H9 (cell line): Measurements from ENCODE around the gene GPC6. TPM values are rescaled to one million over a fixed set of nuclear protein-coding genes. Genes with fewer than 3 reads are reported as not detected.
A peak's percentile ranks its signal among the peaks of the same experiment; 100 is the strongest.

Source experiments
- DNase-seq: peaks from one replicate; pipeline ENCODE4 v3.0.0-alpha.2; 2017
- H2AFZ ChIP-seq: one replicate; pipeline ENCODE4 v1.6.1; 2013; ENCODE audit warnings: mild to moderate bottlenecking, low read length, control low read depth, moderate library complexity
- H2AK5ac ChIP-seq: 2 replicates; pipeline ENCODE4 v1.6.1; 2013; ENCODE audit warnings: low read length, control low read depth, mixed read lengths; ENCODE audit not compliant: insufficient read length
- H2BK120ac ChIP-seq: one replicate; pipeline ENCODE4 v1.6.1; 2013; ENCODE audit warnings: low read depth, mild to moderate bottlenecking, low read length, control low read depth, inconsistent platforms; ENCODE audit not compliant: poor library complexity, severe bottlenecking
- H2BK12ac ChIP-seq: 2 replicates; pipeline ENCODE4 v1.6.1; 2013; ENCODE audit warnings: low read length, control low read depth, mixed read lengths, low read depth; ENCODE audit not compliant: insufficient read length
- H2BK15ac ChIP-seq: 2 replicates; pipeline ENCODE4 v1.6.1; 2013; ENCODE audit warnings: low read depth, low read length, control low read depth
- H2BK20ac ChIP-seq: one replicate; pipeline ENCODE4 v1.6.1; 2013; ENCODE audit warnings: low read depth, mild to moderate bottlenecking, low read length, control low read depth, inconsistent platforms; ENCODE audit not compliant: poor library complexity, severe bottlenecking
- H2BK5ac ChIP-seq: 2 replicates; pipeline ENCODE4 v1.6.1; 2013; ENCODE audit warnings: low read length, control low read depth, mixed read lengths; ENCODE audit not compliant: insufficient read length
- H3K14ac ChIP-seq: 2 replicates; pipeline ENCODE4 v1.6.1; 2013; ENCODE audit warnings: low read length, control low read depth; ENCODE audit not compliant: insufficient read depth
- H3K18ac ChIP-seq: 2 replicates; pipeline ENCODE4 v1.6.1; 2013; ENCODE audit warnings: low read depth, mild to moderate bottlenecking, mixed read lengths, low read length, control low read depth; ENCODE audit not compliant: insufficient read length
- H3K23ac ChIP-seq: 2 replicates; pipeline ENCODE4 v1.6.1; 2013; ENCODE audit warnings: low read length, control low read depth, mixed read lengths, low read depth; ENCODE audit not compliant: insufficient read length
- H3K23me2 ChIP-seq: 2 replicates; pipeline ENCODE4 v1.6.1; 2013; ENCODE audit warnings: low read depth, mild to moderate bottlenecking, mixed read lengths, low read length, control low read depth; ENCODE audit not compliant: insufficient read length, poor library complexity, severe bottlenecking
- H3K27ac ChIP-seq: 2 replicates; pipeline ENCODE4 v1.5.1; 2013; ENCODE audit warnings: low read length, control low read depth, mixed read lengths, low read depth; ENCODE audit not compliant: insufficient read length
- H3K27me3 ChIP-seq: 2 replicates; pipeline ENCODE4 v1.6.1; 2013; ENCODE audit warnings: low read length, control low read depth, inconsistent platforms; ENCODE audit not compliant: insufficient read depth
- H3K4ac ChIP-seq: 2 replicates; pipeline ENCODE4 v1.6.1; 2013; ENCODE audit warnings: low read depth, mild to moderate bottlenecking, control low read depth, inconsistent platforms, low read length, moderate library complexity
- H3K4me1 ChIP-seq: 2 replicates; pipeline ENCODE4 v1.6.1; 2013; ENCODE audit warnings: low read length, control low read depth, inconsistent platforms; ENCODE audit not compliant: insufficient read depth
- H3K4me2 ChIP-seq: 2 replicates; pipeline ENCODE4 v1.6.1; 2013; ENCODE audit warnings: low read length, control low read depth, mixed read lengths; ENCODE audit not compliant: insufficient read length, insufficient read depth
- H3K56ac ChIP-seq: 2 replicates; pipeline ENCODE4 v1.6.1; 2013; ENCODE audit warnings: low read depth, mild to moderate bottlenecking, mixed read lengths, low read length, control low read depth; ENCODE audit not compliant: insufficient read length
- H3K79me1 ChIP-seq: 2 replicates; pipeline ENCODE4 v1.6.1; 2013; ENCODE audit warnings: low read depth, mild to moderate bottlenecking, moderate library complexity, low read length, control low read depth, inconsistent platforms; ENCODE audit not compliant: insufficient read depth, poor library complexity, severe bottlenecking
- H3K79me2 ChIP-seq: 2 replicates; pipeline ENCODE4 v1.6.1; 2013; ENCODE audit warnings: low read length, control low read depth, inconsistent platforms; ENCODE audit not compliant: insufficient read depth
- H3K9ac ChIP-seq: 2 replicates; pipeline ENCODE4 v1.6.1; 2013; ENCODE audit warnings: low read length, control low read depth, mixed read lengths; ENCODE audit not compliant: insufficient read length; ENCODE audit errors: extremely low read depth
- H3K9me3 ChIP-seq: one replicate; pipeline ENCODE4 v1.6.1; 2013; ENCODE audit warnings: low read depth, low read length, inconsistent platforms; ENCODE audit not compliant: control insufficient read depth
- H3T11ph ChIP-seq: one replicate; pipeline ENCODE4 v1.6.1; 2013; ENCODE audit warnings: mild to moderate bottlenecking, low read length, control low read depth, inconsistent platforms
- H4K20me1 ChIP-seq: one replicate; pipeline ENCODE4 v1.6.1; 2013; ENCODE audit not compliant: control insufficient read depth, insufficient read length, insufficient read depth
- H4K5ac ChIP-seq: 2 replicates; pipeline ENCODE4 v1.6.1; 2013; ENCODE audit warnings: low read depth, mild to moderate bottlenecking, mixed read lengths, low read length, control low read depth; ENCODE audit not compliant: insufficient read length
- H4K8ac ChIP-seq: replicated peaks from 2 replicates; pipeline ENCODE4 v1.6.1; 2013; ENCODE audit warnings: low read length, control low read depth, mixed read lengths, low read depth; ENCODE audit not compliant: insufficient read length
- H4K91ac ChIP-seq: 2 replicates; pipeline ENCODE4 v1.6.1; 2013; ENCODE audit warnings: low read depth, mild to moderate bottlenecking, moderate library complexity, mixed read lengths, low read length, control low read depth; ENCODE audit not compliant: insufficient read length
- H3K27ac Mint-ChIP-seq, 3 experiments: 2 replicates in 2 of 3; 3 replicates in 1 of 3; pipeline ENCODE4 v1.8.0; 2020 to 2021; ENCODE audit warnings: mixed read lengths in 3 of 3, mild to moderate bottlenecking in 1 of 3, moderate library complexity in 1 of 3
- H3K27me3 Mint-ChIP-seq: 2 replicates; pipeline ENCODE4 v1.8.0; 2021; ENCODE audit warnings: low read depth, mild to moderate bottlenecking, moderate library complexity, mixed read lengths
- H3K36me3 Mint-ChIP-seq, 3 experiments: 2 replicates in 2 of 3; 3 replicates in 1 of 3; pipeline ENCODE4 v1.8.0; 2020 to 2021; ENCODE audit warnings: low read depth in 3 of 3, mixed read lengths in 3 of 3; ENCODE audit not compliant: insufficient read depth in 1 of 3
- H3K4me1 Mint-ChIP-seq, 2 experiments: 2 replicates each; pipeline ENCODE4 v1.8.0; 2020; ENCODE audit warnings: mixed read lengths in 2 of 2
- H3K4me3 Mint-ChIP-seq, 2 experiments: 2 replicates in 1 of 2; 3 replicates in 1 of 2; pipeline ENCODE4 v1.8.0; 2020 to 2021; ENCODE audit warnings: mild to moderate bottlenecking in 2 of 2, mixed read lengths in 2 of 2, moderate library complexity in 1 of 2
- H3K9me3 Mint-ChIP-seq, 2 experiments: 2 replicates in 1 of 2; 3 replicates in 1 of 2; pipeline ENCODE4 v1.8.0; 2020; ENCODE audit warnings: mild to moderate bottlenecking in 2 of 2, mixed read lengths in 2 of 2, moderate library complexity in 1 of 2
- CTCF ChIP-seq: fragments of 200-600 bp; sonication (generic); conservative IDR thresholded peaks from 3 replicates; pipeline ENCODE4 v1.8.0; 2021; ENCODE audit warnings: antibody characterized with exemption, mild to moderate bottlenecking
- WGBS: extraction: QIAGEN DNeasy Blood & Tissue Kit; methylation state at CpG from one replicate; pipeline ENCODE4 v1.1.7; 2013; ENCODE audit warnings: missing lambda C conversion rate, low lambda C conversion rate, mixed read lengths; ENCODE audit not compliant: insufficient read length; ENCODE audit errors: extremely low coverage; 5-methylcytosine and 5-hydroxymethylcytosine counted together
- total RNA-seq: library from RNA; stranded (reverse); gene quantifications from 2 replicates; pipeline ENCODE4 v1.2.1, GENCODE V29; 2021

GPC6 gene
- total RNA-seq, 1 experiment from 2014 or later, result 15.6 TPM

- no peak overlapping the region for H3K27ac ChIP-seq
- H2BK12ac ChIP-seq, result no peak overlapping the region
- no peak overlapping the region for H2AFZ ChIP-seq
- no peak overlapping the region for H2BK120ac ChIP-seq
- Mint-ChIP-seq H3K4me3 (no peak overlapping the region), H3K36me3 (no peaks in the 10 kb centered on the region), H3K4me1 (peaks cover 13% of the 10 kb centered on the region in 2 experiments), H3K27me3 (no peaks in the 10 kb centered on the region), H3K9me3 (no peaks in the 10 kb centered on the region), H3K27ac (peak overlapping the region in 2 of 3 experiments; percentile 4 to 19; a peak in 3 of 7 replicates)
- H3K27me3 ChIP-seq, result no peaks in the 10 kb centered on the region
- no CpG with 5 or more reads among the region's 8 CpGs for WGBS
- no peak overlapping the region for H3K56ac ChIP-seq
- H4K20me1 ChIP-seq, result no peaks in the 10 kb centered on the region
- H3K23me2 ChIP-seq, result no peaks in the 10 kb centered on the region
- H3K9me3 ChIP-seq, result no peaks in the 10 kb centered on the region
- H4K91ac ChIP-seq, result no peak overlapping the region
- no peak overlapping the region for H3K23ac ChIP-seq
- no peak for DNase-seq
- no peak overlapping the region for H3K9ac ChIP-seq
- H3K4me1 ChIP-seq, result peaks cover 9% of the 10 kb centered on the region; the same call in 1 of the 2 replicates
- H2AK5ac ChIP-seq, result no peak overlapping the region
- H3K4me2 ChIP-seq, result no peak overlapping the region
- no peak overlapping the region for H3K4ac ChIP-seq
- no peak overlapping the region for H3T11ph ChIP-seq
- peaks cover 2% of the 10 kb centered on the region; the same call in 1 of the 2 replicates for H3K79me2 ChIP-seq
- H2BK20ac ChIP-seq, result no peak overlapping the region
- H3K79me1 ChIP-seq, result no peaks in the 10 kb centered on the region
- no peak for TF ChIP-seq CTCF
- no peak overlapping the region for H2BK15ac ChIP-seq
- no peak overlapping the region for H3K14ac ChIP-seq
- H2BK5ac ChIP-seq, result no peak overlapping the region
- H4K8ac ChIP-seq, result no peak overlapping the region
- no peak overlapping the region for H4K5ac ChIP-seq
- no peak overlapping the region for H3K18ac ChIP-seq
These were observed 187.5 kb downstream of the GPC6 start for GRCh38 chr13:93413972-93414717.
